CD14-positive monocyte (primary cell): Measurements from ENCODE around the gene ADORA2B. TPM values are rescaled to one million over a fixed set of nuclear protein-coding genes. Genes with fewer than 3 reads are reported as not detected.
A peak's percentile ranks its signal among the peaks of the same experiment; 100 is the strongest.

ENCODE experiments used
- DNase-seq, 3 donors: peaks; one replicate each; pipeline ENCODE4 v3.0.0-alpha.2; 2011 to 2022
- H2AFZ ChIP-seq: 2 replicates; pipeline ENCODE4 v1.6.0; 2012; ENCODE audit warnings: mild to moderate bottlenecking, low read depth, low read length, inconsistent platforms; ENCODE audit not compliant: insufficient read depth, poor library complexity, severe bottlenecking
- H3K27ac ChIP-seq, 2 donors: 1 replicate in 1 of 2; 2 replicates in 1 of 2; pipeline ENCODE4 v1.5.1; 2012 to 2013; ENCODE audit warnings: low read length in 2 of 2, control low read depth in 1 of 2, inconsistent platforms in 1 of 2, low read depth in 1 of 2, mild to moderate bottlenecking in 1 of 2
- H3K27me3 ChIP-seq, 2 donors: one replicate each; pipeline versions ENCODE4 v1.6.0 to v1.6.1; 2011 to 2013; ENCODE audit warnings: low read length in 2 of 2; ENCODE audit not compliant: control insufficient read depth in 2 of 2, insufficient read depth in 2 of 2
- H3K36me3 ChIP-seq, 2 donors: replicated peaks in 1 of 2; 1 replicate in 1 of 2; 2 replicates in 1 of 2; pipeline versions ENCODE4 v1.5.1 to v1.6.1; 2012 to 2013; ENCODE audit warnings: low read length in 2 of 2, control low read depth in 1 of 2, inconsistent platforms in 1 of 2, mild to moderate bottlenecking in 1 of 2; ENCODE audit not compliant: insufficient read depth in 2 of 2, control insufficient read depth in 1 of 2
- H3K4me1 ChIP-seq, 2 donors: 1 replicate in 1 of 2; 2 replicates in 1 of 2; pipeline versions ENCODE4 v1.5.1 to v1.6.1; 2012 to 2013; ENCODE audit warnings: low read length in 2 of 2, control low read depth in 1 of 2, inconsistent platforms in 1 of 2, mild to moderate bottlenecking in 1 of 2, moderate library complexity in 1 of 2; ENCODE audit not compliant: insufficient read depth in 2 of 2, control insufficient read depth in 1 of 2
- H3K4me2 ChIP-seq: replicated peaks from 2 replicates; pipeline ENCODE3; 2012; ENCODE audit warnings: low read length, moderate library complexity, mild to moderate bottlenecking; ENCODE audit not compliant: poor library complexity, severe bottlenecking; ENCODE audit errors: extremely low read depth
- H3K4me3 ChIP-seq, 3 experiments: fragments of 200-600 bp in 1 of 3; sonication (generic) in 1 of 3; replicated peaks in 1 of 3; 1 replicate in 2 of 3; 2 replicates in 1 of 3; pipeline ENCODE4 v1.5.1; 2011 to 2013; ENCODE audit warnings: low read length in 3 of 3, mild to moderate bottlenecking in 3 of 3, control low read depth in 2 of 3, low read depth in 2 of 3, inconsistent platforms in 1 of 3, moderate library complexity in 1 of 3
- H3K79me2 ChIP-seq: 2 replicates; pipeline ENCODE4 v1.6.0; 2012; ENCODE audit warnings: mild to moderate bottlenecking, control low read depth, inconsistent platforms, low read length, moderate library complexity; ENCODE audit not compliant: insufficient read depth
- H3K9ac ChIP-seq: 2 replicates; pipeline ENCODE4 v1.6.0; 2017; ENCODE audit warnings: low read length, mild to moderate bottlenecking; ENCODE audit not compliant: insufficient read depth, poor library complexity, severe bottlenecking
- H3K9me3 ChIP-seq, 2 donors: replicated peaks in 1 of 2; 1 replicate in 1 of 2; 2 replicates in 1 of 2; pipeline versions ENCODE4 v1.5.1 to v1.6.1; 2012 to 2013; ENCODE audit warnings: low read length in 2 of 2, control low read depth in 1 of 2; ENCODE audit not compliant: control insufficient read depth in 1 of 2, insufficient read depth in 1 of 2
- H4K20me1 ChIP-seq: 2 replicates; pipeline ENCODE4 v1.6.0; 2012; ENCODE audit warnings: mild to moderate bottlenecking, low read length, control low read depth, moderate library complexity; ENCODE audit not compliant: insufficient read depth
- H3K27ac Mint-ChIP-seq, 7 donors: one replicate each; pipeline ENCODE4 v1.8.0; 2020; ENCODE audit warnings: mild to moderate bottlenecking in 7 of 7, mixed read lengths in 7 of 7, moderate library complexity in 6 of 7, inconsistent platforms in 2 of 7
- H3K27me3 Mint-ChIP-seq, 3 donors: one replicate each; pipeline ENCODE4 v1.8.0; 2021 to 2022; ENCODE audit warnings: low read depth in 3 of 3, mild to moderate bottlenecking in 3 of 3, mixed read lengths in 3 of 3, moderate library complexity in 3 of 3, inconsistent platforms in 1 of 3
- H3K36me3 Mint-ChIP-seq, 2 donors: one replicate each; pipeline ENCODE4 v1.8.0; 2020; ENCODE audit warnings: mixed read lengths in 2 of 2, inconsistent platforms in 1 of 2, mild to moderate bottlenecking in 1 of 2
- H3K4me1 Mint-ChIP-seq: one replicate; pipeline ENCODE4 v1.8.0; 2020; ENCODE audit warnings: mild to moderate bottlenecking, mixed read lengths
- H3K4me3 Mint-ChIP-seq, 2 donors: one replicate each; pipeline ENCODE4 v1.8.0; 2020; ENCODE audit warnings: mild to moderate bottlenecking in 2 of 2, mixed read lengths in 2 of 2, moderate library complexity in 1 of 2
- H3K9me3 Mint-ChIP-seq, 7 donors: one replicate each; pipeline ENCODE4 v1.8.0; 2020 to 2022; ENCODE audit warnings: mixed read lengths in 7 of 7, mild to moderate bottlenecking in 6 of 7, moderate library complexity in 6 of 7, inconsistent platforms in 2 of 7
- WGBS: methylation state at CpG from one replicate; pipeline ENCODE4 v1.1.5; 2013; ENCODE audit warnings: missing lambda C conversion rate; ENCODE audit not compliant: insufficient coverage; 5-methylcytosine and 5-hydroxymethylcytosine counted together
- intact Hi-C, 2 donors: fragments of 100-400 bp; cut with micrococcal nuclease; formaldehyde crosslinking; loops; one replicate each; pipeline versions ENCODE4 v1.15.0 to v1.15.1; 2023
- polyA plus RNA-seq, 3 donors: library from polyadenylated mRNA; depleted of rRNA in 1 of 3; unstranded in 2 of 3; stranded (reverse) in 1 of 3; fragments of 300-500 nt in 2 of 3; fragments of >200 nt in 1 of 3; fragmentation: Illumina TruSeq in 2 of 3; gene quantifications; 1 replicate in 2 of 3; 2 replicates in 1 of 3; pipeline ENCODE4 v1.2.3, GENCODE V29; 2012 to 2021
- TF ChIP-seq, protein P1 (sequence below): fragments of 200-600 bp; IDR thresholded peaks from one replicate; pipeline ENCODE4 v1.8.0; 2022; ENCODE audit warnings: antibody characterized with exemption, mild to moderate bottlenecking

Gene ADORA2B
- polyA plus RNA-seq, 3 donors, result 2.0 to 6.4 (median 4.4) TPM

DNA sequence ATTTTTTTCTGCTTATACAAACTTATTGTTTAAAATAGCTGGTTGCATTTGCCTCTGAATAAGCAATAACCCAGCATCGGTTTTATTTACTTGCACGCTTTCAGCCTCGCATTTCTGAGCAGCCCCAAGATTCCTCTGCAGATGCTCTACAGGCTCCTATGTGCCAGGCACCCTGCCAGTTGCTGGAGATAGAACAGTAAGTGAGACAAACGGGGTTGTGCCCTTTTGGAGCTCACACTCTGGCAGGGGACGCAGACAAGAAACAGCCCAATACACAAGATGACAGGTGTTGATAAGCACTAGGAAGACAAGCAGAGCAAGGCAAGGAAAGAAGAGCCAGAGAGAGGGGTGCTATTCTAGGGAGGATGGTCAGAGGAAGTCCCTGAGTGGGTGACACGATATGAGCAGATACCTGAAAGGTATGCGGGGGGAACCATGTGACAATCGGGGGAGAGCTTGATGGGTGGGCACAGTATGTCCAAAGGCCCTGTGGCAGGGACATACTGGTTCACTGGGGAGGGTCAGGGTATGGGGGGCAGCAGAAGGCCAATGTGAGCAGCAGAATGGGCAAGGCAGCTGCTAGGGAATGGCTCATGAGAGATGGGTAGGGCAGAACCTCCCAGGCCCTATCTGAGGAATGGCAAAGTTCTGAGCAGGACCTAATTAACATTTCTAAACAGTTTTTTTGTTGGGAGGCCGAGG, 18.7 kb upstream of the ADORA2B start:
- no peaks in the 10 kb centered on the region for H4K20me1 ChIP-seq
- WGBS, result 92% methylated on average over 8 of the region's 9 CpGs
- intact Hi-C loops, result loop anchor here (5.0 kb wide), 1 partner anchor 39 kb away; no protein-coding TSS in a partner anchor
- no peak overlapping the region for H3K9ac ChIP-seq
- H3K4me3 ChIP-seq, result no peak overlapping the region
- peaks cover 0 to 5% (median 2%) of the 10 kb centered on the region in 7 donors for H3K9me3 Mint-ChIP-seq
- H3K27ac ChIP-seq, result no peak overlapping the region
- no peak overlapping the region for H2AFZ ChIP-seq
- H3K27me3 ChIP-seq, result no peaks in the 10 kb centered on the region
- peaks cover 0 to 2% of the 10 kb centered on the region in 2 donors for H3K36me3 Mint-ChIP-seq
- no peaks in the 10 kb centered on the region for H3K36me3 ChIP-seq
- peaks cover 0 to 11% (median 5%) of the 10 kb centered on the region in 3 donors for H3K27me3 Mint-ChIP-seq
- DNase-seq, result no peak
- H3K4me3 Mint-ChIP-seq, result no peak overlapping the region
- H3K27ac Mint-ChIP-seq, result peak overlapping the region in 5 of 7 donors; percentile 28 to 99 (median 55)
- peaks cover 36% of the 10 kb centered on the region for H3K4me1 Mint-ChIP-seq
- TF ChIP-seq, protein P1, sequence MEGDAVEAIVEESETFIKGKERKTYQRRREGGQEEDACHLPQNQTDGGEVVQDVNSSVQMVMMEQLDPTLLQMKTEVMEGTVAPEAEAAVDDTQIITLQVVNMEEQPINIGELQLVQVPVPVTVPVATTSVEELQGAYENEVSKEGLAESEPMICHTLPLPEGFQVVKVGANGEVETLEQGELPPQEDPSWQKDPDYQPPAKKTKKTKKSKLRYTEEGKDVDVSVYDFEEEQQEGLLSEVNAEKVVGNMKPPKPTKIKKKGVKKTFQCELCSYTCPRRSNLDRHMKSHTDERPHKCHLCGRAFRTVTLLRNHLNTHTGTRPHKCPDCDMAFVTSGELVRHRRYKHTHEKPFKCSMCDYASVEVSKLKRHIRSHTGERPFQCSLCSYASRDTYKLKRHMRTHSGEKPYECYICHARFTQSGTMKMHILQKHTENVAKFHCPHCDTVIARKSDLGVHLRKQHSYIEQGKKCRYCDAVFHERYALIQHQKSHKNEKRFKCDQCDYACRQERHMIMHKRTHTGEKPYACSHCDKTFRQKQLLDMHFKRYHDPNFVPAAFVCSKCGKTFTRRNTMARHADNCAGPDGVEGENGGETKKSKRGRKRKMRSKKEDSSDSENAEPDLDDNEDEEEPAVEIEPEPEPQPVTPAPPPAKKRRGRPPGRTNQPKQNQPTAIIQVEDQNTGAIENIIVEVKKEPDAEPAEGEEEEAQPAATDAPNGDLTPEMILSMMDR, result no peak
- H3K9me3 ChIP-seq, result no peaks in the 10 kb centered on the region
- H3K79me2 ChIP-seq, result no peaks in the 10 kb centered on the region
- H3K4me2 ChIP-seq, result no peak overlapping the region
- H3K4me1 ChIP-seq, result peaks cover 31 to 35% of the 10 kb centered on the region in 2 donors

DNA sequence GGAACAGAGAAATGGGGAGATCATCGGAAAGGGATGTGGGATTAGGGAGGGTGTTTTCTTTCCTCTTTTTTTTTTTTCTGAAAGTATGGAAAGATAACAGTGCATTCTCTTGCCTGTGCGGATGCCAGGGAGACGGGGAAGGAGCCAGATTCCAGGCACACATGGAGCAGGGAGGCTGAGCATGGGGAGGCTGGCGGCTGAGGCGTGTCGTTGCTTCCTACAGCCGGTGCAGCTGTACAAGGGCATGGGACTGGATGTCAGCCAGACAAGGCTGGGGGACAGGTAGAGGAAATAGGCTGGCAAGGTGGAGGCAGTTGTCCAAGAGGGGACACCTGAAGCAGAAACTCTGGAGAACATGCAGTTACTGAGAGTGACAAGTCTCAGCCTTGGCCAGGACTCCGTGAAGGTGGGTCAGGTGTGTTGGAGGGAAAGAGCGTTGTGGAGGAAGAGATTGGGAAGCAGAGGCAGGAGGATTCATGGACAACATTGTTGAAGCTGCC, 16.6 kb upstream of the ADORA2B start:
- H3K27me3 ChIP-seq, result no peaks in the 10 kb centered on the region
- no peaks in the 10 kb centered on the region for H3K36me3 ChIP-seq
- TF ChIP-seq, protein P1, result no peak
- H3K9ac ChIP-seq, result peak overlapping the region; percentile 25
- H3K9me3 ChIP-seq, result no peaks in the 10 kb centered on the region
- H3K4me1 ChIP-seq, result peaks cover 31 to 35% of the 10 kb centered on the region in 2 donors
- no peak overlapping the region for H2AFZ ChIP-seq
- WGBS, result 20% methylated on average over 9 of the region's 9 CpGs
- intact Hi-C loops, result loop anchor here (5.0 kb wide), 1 partner anchor 41 kb away; no protein-coding TSS in a partner anchor
- H3K27me3 Mint-ChIP-seq, result peaks cover 0 to 16% (median 5%) of the 10 kb centered on the region in 3 donors
- peak overlapping the region; percentile 89 to 99 (median 95) for H3K27ac Mint-ChIP-seq
- no peaks in the 10 kb centered on the region for H3K79me2 ChIP-seq
- H3K4me2 ChIP-seq, result peak overlapping the region; percentile 73
- H3K9me3 Mint-ChIP-seq, result peaks cover 0 to 2% (median 0%) of the 10 kb centered on the region in 7 donors
- peaks cover 38% of the 10 kb centered on the region for H3K4me1 Mint-ChIP-seq
- peaks cover 0 to 2% of the 10 kb centered on the region in 2 donors for H3K36me3 Mint-ChIP-seq
- peak overlapping the region; percentile 28 to 91 for H3K4me3 Mint-ChIP-seq
- peak overlapping the region; percentile 52 to 75 for H3K27ac ChIP-seq
- H4K20me1 ChIP-seq, result no peaks in the 10 kb centered on the region
- no peak for DNase-seq
- peak overlapping the region in 2 of 3 experiments; percentile 21 to 70 for H3K4me3 ChIP-seq
